Measurements from ENCODE around the gene CA12.

CA12 gene

DNA sequence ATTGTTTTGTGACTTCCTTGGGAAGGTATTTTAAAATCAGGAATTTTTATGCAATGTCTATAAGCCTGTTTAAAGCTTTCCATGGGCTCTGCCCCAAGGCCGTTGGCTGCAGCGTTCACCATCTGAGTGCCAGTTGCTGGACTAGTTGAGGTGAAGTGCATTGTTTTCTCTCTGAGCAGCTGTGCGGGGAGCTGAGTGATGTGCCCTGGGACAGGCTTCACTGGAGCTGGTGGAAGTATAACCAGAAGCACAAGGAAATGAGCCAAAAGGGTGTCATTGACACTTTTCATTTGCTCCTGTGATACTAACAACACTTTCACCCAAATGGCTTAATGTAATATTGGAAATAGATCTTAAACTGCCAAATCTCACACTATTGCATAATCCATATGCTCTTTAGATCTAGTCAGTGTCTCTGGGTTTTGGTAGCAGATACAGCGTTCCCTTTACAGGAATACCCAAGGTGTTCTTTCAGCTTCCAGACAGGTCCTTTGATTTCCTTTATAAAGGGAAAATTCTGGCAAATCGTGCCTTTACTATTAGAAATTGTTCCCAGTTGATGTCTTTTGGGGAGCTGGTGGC lies 75.1 kb downstream of the CA12 start:
- no peak for DNase-seq (ENCODE audit: low read depth in 2 of 2)

DNA sequence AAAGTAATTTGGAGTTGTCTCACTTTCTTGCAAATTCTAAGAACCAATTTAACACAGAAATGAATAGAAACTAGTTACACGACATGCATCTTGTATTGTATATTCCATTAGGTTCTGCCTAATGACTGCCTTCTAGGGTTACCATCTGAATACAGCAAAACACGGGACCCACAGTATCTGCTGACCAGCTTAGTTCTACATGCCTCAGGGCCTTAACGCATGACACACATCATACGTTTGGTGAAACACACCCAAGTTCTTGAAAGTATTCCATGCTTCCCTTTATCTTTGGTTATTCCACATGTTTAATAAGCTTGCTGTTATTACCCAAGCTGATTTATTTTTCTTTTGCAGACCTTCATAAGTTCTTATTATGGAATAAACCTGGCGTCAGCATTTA lies 76.4 kb downstream of the CA12 start:
- DNase-seq (ENCODE audit: low read depth in 2 of 2) = no peak

DNA sequence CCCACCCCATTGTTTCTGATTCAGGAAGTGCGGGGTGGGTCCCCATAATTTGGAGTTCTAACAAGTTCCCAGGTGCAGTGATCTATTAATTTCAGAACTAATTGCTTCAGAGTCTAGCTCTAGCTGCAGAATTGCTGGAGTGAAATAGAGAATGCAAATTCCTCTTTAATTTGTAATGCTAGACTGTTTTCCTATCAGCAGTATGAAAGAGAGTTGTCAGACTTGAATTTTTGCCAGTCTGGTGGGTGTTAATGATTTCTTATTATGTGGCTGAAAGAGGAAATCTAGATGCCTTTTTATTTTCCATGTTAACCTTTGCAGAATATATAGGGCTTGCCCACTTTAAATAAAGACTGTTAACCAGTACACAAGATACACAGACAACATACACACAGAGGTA lies 80.6 kb downstream of the CA12 start:
- DNase-seq (ENCODE audit: low read depth in 2 of 2) = no peak

GRCh38 chr15:63299943-63300575 lies 81.6 kb downstream of the CA12 start:
- DNase-seq (ENCODE audit: low read depth in 2 of 2) = no peak

- no peak for DNase-seq (ENCODE audit: low read depth in 2 of 2)
Measured at GRCh38 chr15:63296195-63296594, 85.5 kb downstream of the CA12 start.

- no peak for DNase-seq (ENCODE audit: low read depth in 2 of 2)
Measured at GRCh38 chr15:63295341-63295740, 86.3 kb downstream of the CA12 start.

GRCh38 chr15:63294359-63294758 lies 87.3 kb downstream of the CA12 start:
- DNase-seq (ENCODE audit: low read depth in 2 of 2) = no peak

DNA sequence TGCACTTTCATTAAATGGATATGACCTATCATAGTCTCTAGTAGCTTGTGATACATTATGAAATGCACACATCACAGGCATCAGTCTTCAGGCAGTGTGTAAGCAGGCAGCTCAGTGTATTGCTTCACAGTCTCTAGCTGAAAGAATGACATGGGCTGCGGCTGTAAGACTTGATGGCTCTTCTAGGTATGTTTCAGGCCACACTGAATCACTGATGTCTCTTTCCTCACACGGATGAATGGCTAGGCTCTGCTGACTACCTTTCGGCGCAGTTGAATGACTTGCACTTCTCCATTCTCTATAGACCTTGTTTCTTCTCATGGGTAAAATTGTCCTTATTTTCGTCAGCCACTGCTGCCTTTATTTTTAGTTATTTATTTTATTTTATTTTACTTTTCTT lies 88.9 kb downstream of the CA12 start:
- DNase-seq (ENCODE audit: low read depth in 2 of 2) = no peak

- no peak for DNase-seq (ENCODE audit: low read depth in 2 of 2)
Measured at GRCh38 chr15:63292241-63292640, 89.4 kb downstream of the CA12 start.

GRCh38 chr15:63291507-63291906 lies 90.1 kb downstream of the CA12 start:
- no peak for DNase-seq (ENCODE audit: low read depth in 2 of 2)

GRCh38 chr15:63288778-63289378 lies 92.8 kb downstream of the CA12 start:
- DNase-seq (ENCODE audit: low read depth in 2 of 2) = no peak

DNA sequence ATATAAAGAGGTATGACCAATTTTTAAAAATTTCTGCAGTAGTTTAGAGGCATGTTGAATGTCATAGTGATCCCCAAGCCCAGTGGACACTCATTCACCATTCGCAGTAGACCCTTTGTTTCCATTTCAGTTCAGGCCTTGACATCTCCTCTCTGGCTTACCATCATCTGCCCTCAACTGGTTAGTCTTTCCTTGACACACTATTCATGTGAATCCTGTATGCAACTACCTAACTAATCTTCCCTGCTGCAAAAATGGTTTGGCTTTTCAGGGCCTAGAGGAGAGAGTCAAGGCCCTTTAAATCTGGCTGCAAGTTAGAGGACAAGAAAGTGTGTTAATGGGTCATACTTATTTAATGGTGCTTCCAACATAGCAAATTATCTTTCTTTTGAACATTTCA lies 93.3 kb downstream of the CA12 start:
- DNase-seq (ENCODE audit: low read depth in 2 of 2) = no peak

DNA sequence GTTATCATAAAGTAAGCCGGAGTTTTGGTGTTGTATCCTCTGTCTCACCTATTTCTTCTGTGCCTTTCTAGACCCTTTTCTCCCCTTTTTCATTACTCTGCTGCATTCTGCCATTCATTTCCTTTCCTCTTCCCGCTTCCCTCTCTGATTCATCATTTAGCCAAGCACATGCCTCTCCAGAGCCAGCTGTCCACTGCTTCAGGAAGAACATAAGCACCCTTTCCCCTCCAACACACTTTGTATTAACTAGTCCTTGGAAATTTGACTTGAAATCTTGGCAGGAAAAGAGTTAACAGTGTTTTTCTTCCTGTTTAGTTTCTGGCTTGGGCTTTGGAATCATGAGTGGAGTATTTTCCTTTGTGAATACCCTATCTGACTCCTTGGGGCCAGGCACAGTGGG lies 94.5 kb downstream of the CA12 start:
- no peak for DNase-seq (ENCODE audit: low read depth in 2 of 2)

- DNase-seq (ENCODE audit: low read depth in 2 of 2) = no peak
Measured at GRCh38 chr15:63284335-63284734, 97.3 kb downstream of the CA12 start.

DNA sequence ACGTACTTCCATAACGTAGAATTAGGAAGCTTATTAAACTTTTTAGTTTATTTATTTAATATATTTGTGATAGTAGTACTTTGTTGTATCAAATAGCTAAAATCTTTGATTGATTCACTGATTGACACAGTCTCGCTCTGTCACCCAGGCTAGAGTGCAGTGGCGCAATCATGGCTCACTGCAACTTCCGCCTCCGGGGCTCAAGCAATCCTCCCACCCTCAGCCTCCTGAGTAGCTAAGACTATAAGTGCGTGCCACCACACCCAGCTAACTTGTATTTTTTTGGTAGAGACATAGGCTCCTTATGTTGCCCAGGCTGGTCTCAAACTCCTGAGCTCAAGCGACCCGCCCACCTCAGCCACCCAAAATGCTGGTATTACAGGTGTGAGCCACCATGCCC lies 98.5 kb downstream of the CA12 start:
- DNase-seq (ENCODE audit: low read depth in 2 of 2) = no peak

GRCh38 chr15:63277893-63278456 lies 103.7 kb downstream of the CA12 start:
- no peak for DNase-seq (ENCODE audit: low read depth in 2 of 2)

GRCh38 chr15:63277038-63277892 lies 104.4 kb downstream of the CA12 start, which contains the start of gene APH1B:
TSS of gene APH1B (plus strand) at chr15:63277605. CDS start at chr15:63277624, 19 bp downstream.
- peak; percentile 49 to 68 for DNase-seq (ENCODE audit: low read depth in 2 of 2)

GRCh38 chr15:63276342-63277037 lies 105.2 kb downstream of the CA12 start:
- DNase-seq (ENCODE audit: low read depth in 2 of 2) = no peak

DNA sequence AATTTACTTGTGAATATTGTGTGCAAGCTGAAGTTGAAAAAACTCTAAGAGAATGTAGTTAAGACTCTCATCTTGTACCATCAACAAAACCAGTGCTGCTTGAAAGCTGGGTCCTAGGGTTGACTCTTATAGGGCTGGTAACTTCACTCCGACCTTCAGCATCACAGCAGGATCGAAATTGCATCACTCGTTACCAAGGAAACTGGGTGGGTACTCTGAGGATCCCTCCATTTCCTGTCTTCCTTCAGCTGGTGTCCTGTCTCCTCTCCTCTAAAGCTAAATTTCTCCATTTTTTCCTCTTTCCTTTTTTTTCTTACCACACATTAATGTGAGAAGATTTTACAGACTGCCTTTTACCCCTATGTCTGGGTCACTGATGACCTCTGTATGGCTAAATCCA lies 107.2 kb downstream of the CA12 start:
- no peak for DNase-seq (ENCODE audit: low read depth in 2 of 2)

All from stimulated activated CD4-positive, alpha-beta T cell treated with anti-CD3 and anti-CD28 coated beads, Interleukin-12 subunit alpha, Interleukin-12 subunit beta, amount 100 ng/mL, for 24 hours (primary cell).